ENCODE data around the gene PNMT. TPM values are rescaled to one million over a fixed set of nuclear protein-coding genes. Genes with fewer than 3 reads are reported as not detected.
A peak's percentile ranks its signal among the peaks of the same experiment; 100 is the strongest.

Gene PNMT
- polyA plus RNA-seq (2012; ENCODE audit: insufficient read depth, insufficient read length, low read depth) = 2.8 TPM

GRCh38 chr17:39667945-39668924 lies at the start of gene PNMT:
Gene PNMT (plus strand): TSS chr17:39668453. CDS start chr17:39668476, 23 bp downstream.
- Histone ChIP-seq H3K36me3 (no peaks in the 10 kb centered on the region), H3K27me3 (peaks cover 15% of the 10 kb centered on the region; the same call in 1 of the 2 replicates)

GRCh38 chr17:39618956-39619785 lies 49.1 kb upstream of the PNMT start:
- no peaks in the 10 kb centered on the region for H3K36me3 ChIP-seq
- no peak for TF ChIP-seq CTCF (IDR thresholded peaks at IDR 0.05; ENCODE audit: low read depth, low read length)
- no peak for DNase-seq
- H3K9me3 ChIP-seq = no peaks in the 10 kb centered on the region; the same call in 1 of the 2 replicates
- H3K4me3 ChIP-seq (ENCODE audit: low read depth, low read length) = no peak overlapping the region
- H3K27me3 ChIP-seq = peaks cover 9% of the 10 kb centered on the region
- H3K4me1 ChIP-seq = peaks cover 7% of the 10 kb centered on the region

More at GRCh38 chr17:39667945-39668924, at the start of gene PNMT:
- peak; percentile 68 for TF ChIP-seq CTCF (IDR thresholded peaks at IDR 0.05; ENCODE audit: low read depth, low read length)
- H3K9me3 ChIP-seq = no peaks in the 10 kb centered on the region
- DNase-seq = peak; percentile 88
- peaks cover 9% of the 10 kb centered on the region for H3K4me1 ChIP-seq
- peak within 1 kb of the TSS; percentile 53 for H3K4me3 ChIP-seq (ENCODE audit: low read depth, low read length)

GRCh38 chr17:39619786-39620101 lies 48.5 kb upstream of the PNMT start:
- no peaks in the 10 kb centered on the region; the same call in 1 of the 2 replicates for H3K9me3 ChIP-seq
- no peaks in the 10 kb centered on the region for H3K36me3 ChIP-seq
- H3K4me1 ChIP-seq = peaks cover 7% of the 10 kb centered on the region
- peaks cover 9% of the 10 kb centered on the region for H3K27me3 ChIP-seq
- no peak overlapping the region for H3K4me3 ChIP-seq (ENCODE audit: low read depth, low read length)
- no peak for TF ChIP-seq CTCF (IDR thresholded peaks at IDR 0.05; ENCODE audit: low read depth, low read length)
- no peak for DNase-seq

GRCh38 chr17:39621523-39622379 lies 46.5 kb upstream of the PNMT start:
- H3K27me3 ChIP-seq = peaks cover 16% of the 10 kb centered on the region
- no peaks in the 10 kb centered on the region for H3K36me3 ChIP-seq
- H3K4me1 ChIP-seq = peaks cover 7% of the 10 kb centered on the region
- no peaks in the 10 kb centered on the region; the same call in 1 of the 2 replicates for H3K9me3 ChIP-seq
- TF ChIP-seq CTCF (IDR thresholded peaks at IDR 0.05; ENCODE audit: low read depth, low read length) = peak; percentile 100
- H3K4me3 ChIP-seq (ENCODE audit: low read depth, low read length) = peak overlapping the region; percentile 22
- peak; percentile 83 for DNase-seq

DNA sequence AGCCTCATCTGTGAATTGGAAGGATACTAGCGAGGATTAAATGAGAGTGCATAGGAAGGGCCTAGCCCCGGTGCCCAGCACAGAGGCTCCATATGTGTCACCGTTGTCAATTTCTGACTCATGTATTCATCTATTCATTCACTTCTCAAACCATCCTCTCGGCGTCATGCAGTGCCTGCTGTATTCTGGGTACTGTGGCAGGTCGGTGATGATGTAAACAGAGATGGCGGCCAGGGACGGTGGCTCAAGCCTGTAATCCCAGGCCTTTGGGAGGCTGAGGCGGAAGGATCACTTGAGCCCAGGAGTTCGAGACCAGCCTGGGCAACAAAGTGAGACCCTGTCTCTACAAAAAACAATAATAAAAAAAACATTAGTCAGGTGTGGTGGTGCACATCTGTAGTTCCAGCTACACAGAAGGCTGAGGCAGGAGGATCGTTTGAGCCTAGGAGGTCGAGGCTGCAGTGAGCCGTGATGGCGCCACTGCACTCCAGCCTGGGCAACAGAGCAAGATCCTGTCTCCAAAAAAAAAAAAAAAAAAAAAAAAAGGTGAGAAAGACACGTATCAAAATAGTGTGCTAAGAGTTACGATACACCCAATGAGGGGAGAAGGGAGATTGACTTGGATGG lies 45.8 kb upstream of the PNMT start:
- TF ChIP-seq CTCF (IDR thresholded peaks at IDR 0.05; ENCODE audit: low read depth, low read length) = no peak
- H3K4me3 ChIP-seq (ENCODE audit: low read depth, low read length) = peak overlapping the region; percentile 22
- no peaks in the 10 kb centered on the region for H3K4me1 ChIP-seq
- DNase-seq = no peak
- H3K36me3 ChIP-seq = no peaks in the 10 kb centered on the region
- peaks cover 16% of the 10 kb centered on the region for H3K27me3 ChIP-seq
- H3K9me3 ChIP-seq = no peaks in the 10 kb centered on the region

All from BE2C (cell line).